ENCODE data around the gene ALOX5. TPM values are rescaled to one million over a fixed set of nuclear protein-coding genes. Genes with fewer than 3 reads are reported as not detected.

The ALOX5 gene
- total and polyA plus RNA-seq, 10 of the 15 experiments (the other 5 are each of a cell fraction or from before 2014, with no cell fraction given) = 0.43 to 102 (median 34.2) TPM

- ChIA-PET POLR2A (no interaction called here), CTCF (interaction anchor here (0.8 kb wide), 1 partner anchor 10 kb away, joined by 4 read pairs; no protein-coding TSS in a partner anchor)
- H3K4me2 ChIP-seq (ENCODE audit: control insufficient read depth, insufficient read depth) = no peak overlapping the region
These were observed 97.7 kb downstream of the ALOX5 start for GRCh38 chr10:45471531-45472310.

More at GRCh38 chr10:45471531-45472310, 97.7 kb downstream of the ALOX5 start:
- H3K27ac ChIP-seq (ENCODE audit: control insufficient read depth, insufficient read depth) = no peak overlapping the region
- FAIRE-seq (no peak), ATAC-seq (no peak), DNase-seq (ENCODE audit: low read depth, low spot score) (no peak)
- no peaks in the 10 kb centered on the region for H3K27me3 ChIP-seq (replicated peaks in 1 of 2; ENCODE audit: control insufficient read depth in 2 of 2, insufficient read depth in 2 of 2, low read length in 1 of 2)
- no peak for TF ChIP-seq KAT2A (conservative IDR thresholded peaks at IDR 0.05; ENCODE audit: control insufficient read depth, low read depth, low read length)
- TF ChIP-seq NFYA (IDR thresholded peaks at IDR 0.05; ENCODE audit: borderline replicate concordance, low read depth, low read length) = no peak
- TF ChIP-seq KDM1A (IDR thresholded peaks at IDR 0.05; ENCODE audit: borderline replicate concordance) = no peak
- no peak for TF ChIP-seq BACH1 (IDR thresholded peaks at IDR 0.05; ENCODE audit: borderline replicate concordance)
- no peak for TF ChIP-seq ZNF274 (IDR thresholded peaks at IDR 0.05; ENCODE audit: insufficient read depth, insufficient read length)
- TF ChIP-seq MTA2 (IDR thresholded peaks at IDR 0.05; ENCODE audit: low read depth) = no peak
- TF ChIP-seq ZSCAN29 (IDR thresholded peaks at IDR 0.05) = no peak
- no peak for TF ChIP-seq ATF2 (IDR thresholded peaks at IDR 0.05; ENCODE audit: low read length)
- no peak for TF ChIP-seq WRNIP1 (IDR thresholded peaks at IDR 0.05; ENCODE audit: borderline replicate concordance, low read depth, low read length)
- no TSS peak for BruUV-seq (replicated peaks)
- H3K9me3 ChIP-seq (replicated peaks; ENCODE audit: control insufficient read depth, insufficient read depth, low read length) = peaks cover 11% of the 10 kb centered on the region; the same call in 2 of the 3 replicates
- 95% methylated on average over 8 of the region's 8 CpGs for WGBS (ENCODE audit: insufficient coverage, insufficient replicate concordance, low lambda C conversion rate, missing lambda C conversion rate)
- H3K4me3 ChIP-seq = no peak overlapping the region
- SMC1A ChIA-PET (ENCODE audit: uncharacterized antibody, unreplicated experiment) = interaction anchor here (1.1 to 1.2 kb wide), 2 partner anchors 19 to 43 kb away, joined by 3 read pairs; no protein-coding TSS in a partner anchor
- H4K20me1 ChIP-seq (ENCODE audit: control insufficient read depth, insufficient read depth) = no peaks in the 10 kb centered on the region
- intact Hi-C loops (cut with micrococcal nuclease; ENCODE audit: unreplicated experiment) (no loop called here), in situ Hi-C loops (cut with MboI) (no loop called here)
- no peak overlapping the region for H2AFZ ChIP-seq (ENCODE audit: control insufficient read depth, low read depth, low read length)
- H3K36me3 ChIP-seq (ENCODE audit: control insufficient read depth in 2 of 2, insufficient read depth in 2 of 2, low read length in 1 of 2) = 0 out of 4 replicates have a peak, but pooled peaks cover 0 to 5% of the 10 kb centered on the region in 2 experiments
- H3K9ac ChIP-seq (ENCODE audit: control insufficient read depth, insufficient read depth, low read length) = no peak overlapping the region
- RAD21 ChIA-PET (ENCODE audit: unreplicated experiment) = no interaction called here
- peaks cover 12% of the 10 kb centered on the region for H3K4me1 ChIP-seq (ENCODE audit: control insufficient read depth, insufficient read depth, low read length)
- H3K79me2 ChIP-seq (ENCODE audit: control insufficient read depth, insufficient read depth, low read length) = peaks cover 15% of the 10 kb centered on the region
